Right lung (tissue), 5 donors: ENCODE measurements around the gene INPPL1. TPM values are rescaled to one million over a fixed set of nuclear protein-coding genes. Genes with fewer than 3 reads are reported as not detected.
A peak's percentile ranks its signal among the peaks of the same experiment; 100 is the strongest.

Source experiments
- DNase-seq, 2 donors: peaks; one replicate each; pipeline ENCODE4 v3.0.0-alpha.2; 2013
- polyA plus RNA-seq, 5 donors: library from polyadenylated mRNA; unstranded; fragments of 120-200 nt; gene quantifications; one replicate each; pipeline versions ENCODE4 v1.2.1 to v1.2.3, GENCODE V29; 2013; ENCODE audit warnings: inconsistent platforms in 1 of 5, low replicate concordance in 1 of 5; ENCODE audit not compliant: insufficient read length in 5 of 5, insufficient read depth in 1 of 5

The INPPL1 gene
- polyA plus RNA-seq, 5 donors, result 136 to 204 (median 177) TPM

GRCh38 chr11:72267956-72268617, 43.5 kb downstream of the INPPL1 start:
- no peak for DNase-seq

GRCh38 chr11:72271980-72272379, 47.4 kb downstream of the INPPL1 start:
- DNase-seq, result no peak

- DNase-seq, result peak in 1 of 2 donors; percentile 2
Measured at GRCh38 chr11:72274435-72274834, 49.9 kb downstream of the INPPL1 start.

GRCh38 chr11:72278905-72279304, 54.3 kb downstream of the INPPL1 start:
- no peak for DNase-seq

GRCh38 chr11:72280037-72280436, 55.5 kb downstream of the INPPL1 start:
- no peak for DNase-seq

GRCh38 chr11:72280726-72281315, 56.3 kb downstream of the INPPL1 start:
- no peak for DNase-seq

- no peak for DNase-seq
Measured at GRCh38 chr11:72283947-72284346, 59.4 kb downstream of the INPPL1 start.

- no peak for DNase-seq
Measured at GRCh38 chr11:72287293-72287692, 62.7 kb downstream of the INPPL1 start.

Other genes with a start within 250 kb of the INPPL1 start
- gene IL18BP, start 225.9 kb upstream of the INPPL1 start, polyA plus RNA-seq, result 10 to 100 TPM in 3 of 5 donors, 1 to 10 TPM in 2; 7.1 to 13.3 (median 10.2) TPM
- 100 to 1,000 TPM; 285 to 353 (median 311) TPM for gene NUMA1, start 144.2 kb upstream of the INPPL1 start, polyA plus RNA-seq
- gene LRRC51, start 143.9 kb upstream of the INPPL1 start, polyA plus RNA-seq, result 10 to 100 TPM; 15.8 to 29.0 (median 20.7) TPM
- gene LAMTOR1, start 121.5 kb upstream of the INPPL1 start, polyA plus RNA-seq, result 100 to 1,000 TPM in 2 of 5 donors, 10 to 100 TPM in 3; 91.7 to 121 (median 98.5) TPM
- not detected for gene TOMT, start 118.8 kb upstream of the INPPL1 start, polyA plus RNA-seq
- gene ANAPC15, start 112.1 kb upstream of the INPPL1 start, polyA plus RNA-seq, result 10 to 100 TPM; 36.4 to 49.1 (median 43.5) TPM
- 1 to 10 TPM; 1.6 to 2.5 (median 1.8) TPM for gene FOLR3, start 89.0 kb upstream of the INPPL1 start, polyA plus RNA-seq
- gene FOLR1, start 32.6 kb upstream of the INPPL1 start, polyA plus RNA-seq, result 10 to 100 TPM; 52.6 to 97.6 (median 70.6) TPM
- 10 to 100 TPM; 14.5 to 21.6 (median 16.9) TPM for gene FOLR2, start 8.0 kb upstream of the INPPL1 start, polyA plus RNA-seq
- under 1 TPM in 3 of 5 donors, not detected in 2; 0.13 to 0.20 (median 0.17) TPM for gene PHOX2A, start 19.4 kb downstream of the INPPL1 start, polyA plus RNA-seq
- gene CLPB, start 209.8 kb downstream of the INPPL1 start, polyA plus RNA-seq, result 10 to 100 TPM in 3 of 5 donors, 1 to 10 TPM in 2; 9.2 to 14.1 (median 10.6) TPM